ENCODE results near the gene DCAF15.

DCAF15 gene

DNA sequence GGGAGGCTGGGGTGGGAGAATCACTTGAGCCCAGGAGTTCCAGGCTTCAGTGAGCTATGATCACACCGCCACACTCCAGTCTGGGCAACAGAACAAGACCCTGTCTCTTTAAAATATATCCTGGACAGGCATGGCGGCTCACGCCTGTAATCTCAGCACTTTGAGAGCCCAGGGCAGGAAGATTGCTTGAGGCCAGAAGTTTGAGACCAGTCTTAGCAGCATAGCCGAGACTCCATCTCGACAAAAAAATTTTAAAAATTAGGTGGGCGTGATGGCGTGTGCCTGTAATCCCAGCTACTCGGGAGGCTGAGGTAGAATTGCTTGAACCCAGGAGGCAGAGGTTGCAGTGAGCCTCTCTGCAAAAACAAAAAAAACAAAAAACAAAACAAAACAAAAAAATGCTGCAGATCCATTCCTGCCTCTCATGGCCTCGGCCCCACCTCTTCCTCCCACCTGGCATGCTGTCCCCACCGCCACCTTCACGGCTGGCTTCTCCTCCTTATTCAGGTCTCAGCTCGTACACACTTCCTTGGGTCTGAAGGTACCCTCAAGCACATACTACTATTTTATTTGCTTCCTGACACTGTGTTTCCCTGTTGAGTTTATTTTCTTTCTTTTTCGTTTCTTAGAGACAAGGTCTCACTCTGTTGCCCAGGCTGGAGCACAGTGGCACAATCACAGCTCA, 48.5 kb downstream of the DCAF15 start:
- DNase-seq (no peak), ATAC-seq (no peak)
- H3K27me3 Mint-ChIP-seq, result no peaks in the 10 kb centered on the region
- H3K4me3 Mint-ChIP-seq, result peak overlapping the region; percentile 57 to 59
- H3K27ac Mint-ChIP-seq, result peak overlapping the region; percentile 88 to 92
- peaks cover 51% of the 10 kb centered on the region for H3K4me1 Mint-ChIP-seq
- H3K9me3 Mint-ChIP-seq, result peaks cover 6 to 9% of the 10 kb centered on the region in 2 donors

DNA sequence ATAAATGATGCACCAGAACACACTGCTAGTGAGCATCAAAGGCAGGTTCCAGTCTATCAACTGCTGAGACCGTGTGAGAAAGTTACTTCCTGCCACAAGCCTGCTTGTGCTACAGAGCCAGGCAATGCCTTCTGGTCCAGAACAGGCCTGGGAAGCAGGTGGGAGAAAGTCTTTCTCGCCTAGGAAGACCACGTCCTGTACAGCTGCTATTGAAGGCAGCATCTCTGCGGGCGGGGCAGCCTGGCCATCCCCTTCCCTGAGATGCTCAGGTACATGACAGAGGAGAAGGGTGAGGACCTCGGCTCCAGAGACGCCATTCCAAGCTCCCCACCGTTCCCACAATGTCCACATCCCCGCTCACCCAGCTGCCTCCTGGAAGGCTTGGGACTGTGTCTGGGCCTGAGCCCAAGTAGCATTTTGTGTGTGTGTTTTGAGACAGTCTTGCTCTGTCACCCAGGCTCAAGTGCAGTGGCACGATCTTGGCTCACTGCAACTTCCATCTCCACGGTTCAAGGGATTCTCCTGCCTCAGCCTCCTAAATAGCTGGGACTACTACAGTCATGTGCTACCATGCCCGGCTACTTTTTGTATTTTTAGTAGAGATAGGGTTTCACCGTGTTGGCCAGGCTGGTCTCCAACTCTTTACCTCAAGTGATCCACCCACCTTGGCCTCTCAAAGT, 50.4 kb downstream of the DCAF15 start:
- no peak for ATAC-seq
- no peaks in the 10 kb centered on the region for H3K27me3 Mint-ChIP-seq
- peak in 1 of 2 donors; percentile 38 for DNase-seq
- peaks cover 6 to 9% of the 10 kb centered on the region in 2 donors for H3K9me3 Mint-ChIP-seq
- H3K4me1 Mint-ChIP-seq, result peaks cover 60% of the 10 kb centered on the region
- peak overlapping the region; percentile 76 to 78 for H3K4me3 Mint-ChIP-seq
- peak overlapping the region; percentile 96 to 97 for H3K27ac Mint-ChIP-seq

DNA sequence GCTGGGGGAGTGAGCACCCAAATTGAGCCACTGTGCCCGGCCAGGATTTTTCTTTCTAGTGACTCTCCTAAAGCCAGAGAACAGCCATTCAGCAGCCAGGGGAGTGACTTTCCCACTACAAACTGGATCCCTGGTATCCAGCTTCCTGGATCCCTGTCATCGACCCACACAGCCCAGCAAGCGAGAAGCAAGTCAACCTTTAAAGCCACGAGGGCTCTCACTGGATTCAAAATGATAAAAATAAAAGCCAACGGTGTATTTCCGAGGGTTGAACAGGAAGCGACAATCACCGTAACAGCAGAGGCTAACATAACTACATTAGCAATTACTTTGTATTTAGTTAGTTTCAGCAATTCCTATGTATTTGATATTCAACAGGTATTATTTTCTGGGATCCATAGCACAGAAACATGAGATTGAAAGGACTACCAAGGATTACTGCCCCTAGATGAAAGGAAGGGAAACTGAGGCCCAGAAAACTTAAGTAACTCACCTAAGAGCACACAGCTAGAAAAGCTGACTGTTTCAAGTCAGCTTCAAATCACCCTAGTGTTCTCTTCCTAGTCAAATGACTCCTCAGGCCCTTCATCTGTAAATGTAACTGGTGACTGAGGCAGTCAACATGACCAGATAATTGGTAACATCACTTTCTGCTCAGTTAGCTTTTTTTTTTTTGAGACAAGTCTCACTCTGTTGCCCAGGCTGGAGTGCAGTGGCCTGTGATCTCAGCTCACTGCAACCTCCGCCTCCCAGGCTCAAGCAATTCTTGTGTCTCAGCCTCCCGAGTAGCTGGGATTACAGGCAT, 51.1 kb downstream of the DCAF15 start:
- Mint-ChIP-seq H3K27me3 (no peaks in the 10 kb centered on the region), H3K27ac (peak overlapping the region; percentile 96 to 97), H3K4me1 (peaks cover 61% of the 10 kb centered on the region), H3K9me3 (peaks cover 6 to 8% of the 10 kb centered on the region in 2 donors), H3K4me3 (peak overlapping the region; percentile 76 to 78)
- ATAC-seq (no peak), DNase-seq (no peak)

DNA sequence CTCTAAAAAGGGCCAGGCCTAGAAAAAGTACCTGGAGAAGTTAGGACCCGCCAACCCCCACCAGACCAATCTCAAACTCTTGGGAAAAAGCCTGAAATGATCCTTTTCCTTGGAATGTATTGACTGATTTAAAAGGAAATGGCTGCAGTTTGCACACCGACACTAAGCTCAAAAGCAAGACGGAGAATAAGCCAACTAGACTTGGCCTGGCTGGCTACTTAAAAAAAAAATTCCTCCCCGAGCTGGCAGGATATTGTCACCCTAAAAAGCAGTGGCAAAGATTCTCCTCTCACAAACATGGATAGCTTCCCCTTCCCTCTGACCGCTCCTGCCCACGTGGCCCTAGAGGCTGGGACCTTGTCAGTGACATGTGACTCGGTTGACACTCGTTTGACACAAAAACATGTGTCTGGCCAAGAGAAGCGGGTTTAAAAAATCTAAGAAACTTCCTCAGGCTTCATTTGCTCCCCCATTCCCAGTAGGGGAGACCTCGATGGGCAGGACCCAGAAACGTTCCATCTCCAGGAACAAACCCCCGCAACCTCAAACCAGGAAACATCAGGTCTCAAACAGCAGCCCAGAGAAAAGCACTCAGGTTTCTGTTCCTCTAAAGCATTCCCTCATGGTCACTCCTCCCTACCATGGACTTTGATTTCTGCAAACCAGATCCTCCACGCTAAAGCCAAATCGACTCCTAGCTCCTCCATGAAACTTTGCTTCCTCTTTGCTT, 52.5 kb downstream of the DCAF15 start:
- Mint-ChIP-seq H3K4me3 (peak overlapping the region; percentile 77 to 94), H3K27ac (peak overlapping the region; percentile 91 to 95), H3K4me1 (peaks cover 61% of the 10 kb centered on the region), H3K27me3 (no peaks in the 10 kb centered on the region), H3K9me3 (no peaks in the 10 kb centered on the region)
- no peak for DNase-seq
- ATAC-seq, result no peak

DNA sequence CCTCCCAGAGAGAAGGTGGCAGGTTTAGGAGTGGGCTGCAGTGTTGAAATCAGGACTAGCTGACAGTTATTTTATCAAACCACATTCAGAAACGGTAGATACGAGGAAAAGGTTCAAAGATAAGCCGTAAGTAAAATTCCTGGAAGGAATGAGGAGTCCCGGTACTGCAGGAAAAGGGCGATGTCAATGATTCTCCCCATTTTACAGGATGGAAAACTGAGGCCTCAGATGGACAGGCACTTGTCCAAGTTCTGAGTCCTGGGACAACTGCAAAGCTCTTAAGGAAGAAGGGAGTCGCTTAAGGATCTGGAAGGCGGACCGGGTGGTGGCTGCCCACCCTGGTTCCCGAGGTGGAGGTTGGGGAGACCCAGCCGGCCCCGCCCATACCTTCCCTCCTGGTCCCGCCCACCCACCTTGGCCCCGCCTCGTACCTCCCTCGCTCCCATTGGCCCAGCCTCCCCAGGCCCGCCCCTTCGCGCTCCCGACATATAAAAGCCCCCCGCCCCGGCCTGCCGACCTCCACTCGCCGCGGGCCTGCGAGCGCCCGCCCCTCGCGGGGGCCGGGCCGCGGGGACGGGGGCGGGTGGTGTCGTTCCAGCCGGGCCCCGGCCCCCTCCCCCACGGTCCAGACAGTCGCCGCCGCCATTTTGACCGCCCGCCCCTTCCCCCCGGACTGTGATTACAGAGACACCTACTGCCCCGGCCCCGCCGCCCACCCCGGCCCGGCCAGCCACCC, 53.2 kb downstream of the DCAF15 start:
- Mint-ChIP-seq H3K27me3 (no peaks in the 10 kb centered on the region), H3K9me3 (no peaks in the 10 kb centered on the region), H3K4me3 (peak overlapping the region; percentile 94 to 96), H3K4me1 (peaks cover 58% of the 10 kb centered on the region), H3K27ac (peak overlapping the region; percentile 91 to 100)
- ATAC-seq (peak; percentile 56), DNase-seq (peak; percentile 89 to 91)

DNA sequence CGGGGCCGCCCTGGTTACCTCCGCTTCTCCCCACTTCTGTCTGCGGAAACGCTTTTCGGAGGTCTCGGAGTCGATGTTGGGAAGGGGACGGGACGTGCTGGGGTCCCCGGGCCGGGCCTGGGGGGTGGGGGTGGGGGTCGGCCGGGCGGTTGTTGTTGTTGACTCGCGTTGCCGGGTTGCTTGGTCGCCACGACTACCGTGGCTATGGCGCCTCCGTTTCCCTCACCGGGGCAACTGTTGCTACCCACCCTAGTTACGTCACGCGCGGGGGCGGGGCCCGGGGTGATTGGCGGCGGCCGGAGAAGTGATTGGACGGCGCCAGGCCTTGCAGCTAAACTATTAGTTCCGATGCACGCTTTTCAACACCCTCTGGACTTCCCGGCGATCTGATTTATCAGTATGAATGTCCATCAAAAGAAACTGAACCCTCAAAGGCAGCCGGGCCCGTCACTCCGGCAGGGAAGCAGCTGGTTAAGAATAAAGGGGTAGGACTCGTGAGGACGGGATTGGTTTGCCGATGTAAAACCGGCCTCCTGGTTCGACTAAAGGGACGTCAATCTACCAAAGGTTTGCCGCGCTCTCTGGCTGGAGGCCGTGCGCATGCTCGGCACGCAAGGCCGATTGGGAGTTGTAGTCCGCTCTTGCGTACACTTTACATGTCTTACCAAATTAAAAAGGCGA, 53.9 kb downstream of the DCAF15 start, which contains the start of gene RFX1:
TSS of gene RFX1 (minus strand) at position 236 of the 681 bp plus-strand sequence. CDS start 12,477 bp downstream, outside the sequence.
- peaks cover 51% of the 10 kb centered on the region for H3K4me1 Mint-ChIP-seq
- peak; percentile 100 for DNase-seq
- peak within 1 kb of the TSS; percentile 94 to 96 for H3K4me3 Mint-ChIP-seq
- H3K27ac Mint-ChIP-seq, result peak within 1 kb of the TSS; percentile 100
- H3K9me3 Mint-ChIP-seq, result no peaks in the 10 kb centered on the region
- ATAC-seq, result peak; percentile 87
- H3K27me3 Mint-ChIP-seq, result no peaks in the 10 kb centered on the region

DNA sequence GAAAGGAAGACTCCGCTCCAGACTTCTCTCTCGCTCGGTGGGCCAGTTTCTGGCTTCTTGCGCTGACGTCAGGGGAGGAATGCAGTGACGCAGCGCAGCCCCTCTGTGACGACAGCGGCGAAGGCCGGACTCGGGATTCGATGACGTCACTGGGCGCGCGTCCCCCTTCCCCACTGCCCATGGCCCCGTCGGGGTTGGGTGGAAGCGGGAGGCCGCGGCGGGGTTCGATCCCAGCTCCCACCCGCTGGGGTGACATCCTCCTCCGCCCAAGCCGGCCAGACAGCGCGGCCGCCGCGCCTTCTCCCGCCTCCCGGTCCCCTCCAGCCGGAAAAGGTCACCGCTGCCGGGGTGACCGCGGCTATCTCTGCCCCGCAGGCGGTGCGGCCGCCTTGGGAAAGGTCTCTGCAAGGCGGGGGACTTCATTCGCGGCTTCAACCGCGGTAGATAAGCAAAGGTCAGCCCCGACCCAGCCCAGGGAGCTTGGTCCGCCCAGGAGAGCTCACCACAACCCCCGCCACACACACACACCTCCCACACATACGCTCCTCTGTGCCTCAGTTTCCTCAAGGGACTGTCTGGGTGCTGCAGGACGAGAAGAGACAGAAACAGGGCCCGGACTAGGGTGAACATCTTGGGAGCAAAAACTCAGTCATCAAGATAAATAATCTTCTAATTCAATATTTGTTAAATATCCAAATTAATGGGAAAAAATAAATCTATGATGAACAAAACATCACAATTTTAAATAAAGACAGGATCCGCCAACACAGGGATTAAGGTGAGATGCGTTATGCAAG, 54.7 kb downstream of the DCAF15 start:
- Mint-ChIP-seq H3K4me1 (peaks cover 44% of the 10 kb centered on the region), H3K9me3 (no peaks in the 10 kb centered on the region), H3K4me3 (peak overlapping the region; percentile 94 to 96), H3K27me3 (no peaks in the 10 kb centered on the region), H3K27ac (peak overlapping the region; percentile 100)
- DNase-seq, result no peak
- ATAC-seq, result peak; percentile 57

Measured in stimulated activated naive CD8-positive, alpha-beta T cell treated with anti-CD3 and anti-CD28 coated beads, Interleukin-15, amount 100 ng/mL, for 72 hours (primary cell).